ENCODE measurements around the gene CNNM2.

CNNM2 gene

GRCh38 chr10:102878629-102879028 lies 39.5 kb upstream of the CNNM2 start:
- no peak overlapping the region for H3K4me3 ChIP-seq (ENCODE audit: low read depth, low read length)
- TF ChIP-seq CTCF (IDR thresholded peaks at IDR 0.05; ENCODE audit: borderline replicate concordance, insufficient read depth, low read depth, low read length) = no peak

GRCh38 chr10:102880256-102880655 lies 37.8 kb upstream of the CNNM2 start:
- TF ChIP-seq CTCF (IDR thresholded peaks at IDR 0.05; ENCODE audit: borderline replicate concordance, insufficient read depth, low read depth, low read length) = no peak
- no peak overlapping the region for H3K4me3 ChIP-seq (ENCODE audit: low read depth, low read length)

- no peak overlapping the region for H3K4me3 ChIP-seq (ENCODE audit: low read depth, low read length)
- no peak for TF ChIP-seq CTCF (IDR thresholded peaks at IDR 0.05; ENCODE audit: borderline replicate concordance, insufficient read depth, low read depth, low read length)
Observed at GRCh38 chr10:102888048-102888447, 30.0 kb upstream of the CNNM2 start.

GRCh38 chr10:102894466-102895213 lies 23.5 kb upstream of the CNNM2 start:
- TF ChIP-seq CTCF (IDR thresholded peaks at IDR 0.05; ENCODE audit: borderline replicate concordance, insufficient read depth, low read depth, low read length) = no peak

GRCh38 chr10:102900006-102900405 lies 18.1 kb upstream of the CNNM2 start:
- H3K4me3 ChIP-seq (ENCODE audit: low read depth, low read length) = no peak overlapping the region
- no peak for TF ChIP-seq CTCF (IDR thresholded peaks at IDR 0.05; ENCODE audit: borderline replicate concordance, insufficient read depth, low read depth, low read length)

More at GRCh38 chr10:102894466-102895213, 23.5 kb upstream of the CNNM2 start:
- no peak overlapping the region for H3K4me3 ChIP-seq (ENCODE audit: low read depth, low read length)

- no peak for TF ChIP-seq CTCF (IDR thresholded peaks at IDR 0.05; ENCODE audit: borderline replicate concordance, insufficient read depth, low read depth, low read length)
- H3K4me3 ChIP-seq (ENCODE audit: low read depth, low read length) = no peak overlapping the region
Observed at GRCh38 chr10:102904346-102904745, 13.7 kb upstream of the CNNM2 start.

- no peak for TF ChIP-seq CTCF (IDR thresholded peaks at IDR 0.05; ENCODE audit: borderline replicate concordance, insufficient read depth, low read depth, low read length)
- no peak overlapping the region for H3K4me3 ChIP-seq (ENCODE audit: low read depth, low read length)
Observed at GRCh38 chr10:102906507-102906906, 11.6 kb upstream of the CNNM2 start.

Measured in GM12875 (cell line).